Stomach (tissue), 9 donors: ENCODE data around the gene UGT8. TPM values are rescaled to one million over a fixed set of nuclear protein-coding genes. Genes with fewer than 3 reads are reported as not detected.

ENCODE experiments used
- DNase-seq, 2 donors: peaks; one replicate each; pipeline versions ENCODE4 v3.0.0 to v3.0.0-alpha.2; 2013 to 2019
- H3K27ac ChIP-seq, 5 donors: fragments of 200-600 bp in 4 of 5; sonication (generic) in 4 of 5; one replicate each; pipeline ENCODE4 v1.5.1; 2013 to 2019; ENCODE audit warnings: mild to moderate bottlenecking in 1 of 5, moderate library complexity in 1 of 5
- H3K27me3 ChIP-seq, 3 donors: fragments of 200-600 bp; sonication (generic); one replicate each; pipeline ENCODE4 v1.5.1; 2017 to 2019; ENCODE audit warnings: mixed run types in 1 of 3
- H3K36me3 ChIP-seq, 4 donors: fragments of 200-600 bp; sonication (generic); 1 replicate in 3 of 4; 2 replicates in 1 of 4; pipeline ENCODE4 v1.5.1; 2016 to 2019
- H3K4me1 ChIP-seq, 4 donors: fragments of 200-600 bp; sonication (generic); one replicate each; pipeline ENCODE4 v1.5.1; 2016 to 2019
- H3K4me3 ChIP-seq, 4 donors: fragments of 200-600 bp; sonication (generic) in 3 of 4; one replicate each; pipeline ENCODE4 v1.5.1; 2016 to 2019; ENCODE audit warnings: mild to moderate bottlenecking in 1 of 4
- H3K9me3 ChIP-seq, 4 donors: fragments of 200-600 bp; sonication (generic); one replicate each; pipeline ENCODE4 v1.5.1; 2016 to 2019
- CTCF ChIP-seq, 7 experiments: fragments of 450-650 bp in 4 of 7; fragments of 200-600 bp in 3 of 7; sonication (generic) in 3 of 7; IDR thresholded peaks; one replicate each; pipeline ENCODE4 v1.5.1; 2016 to 2019; ENCODE audit warnings: antibody characterized with exemption in 7 of 7, control low read depth in 2 of 7, mild to moderate bottlenecking in 1 of 7
- EP300 ChIP-seq: sonication (generic); formaldehyde crosslinking; IDR thresholded peaks from one replicate; pipeline ENCODE4 v1.6.1; 2017; ENCODE audit warnings: antibody characterized with exemption
- POLR2A ChIP-seq, 4 donors: fragments of 450-650 bp; IDR thresholded peaks; one replicate each; pipeline ENCODE4 v1.6.1; 2016; ENCODE audit warnings: antibody characterized with exemption in 4 of 4, control low read depth in 2 of 4, mild to moderate bottlenecking in 1 of 4, moderate library complexity in 1 of 4
- POLR2AphosphoS5 ChIP-seq, 3 donors: sonication (generic); formaldehyde crosslinking; IDR thresholded peaks; one replicate each; pipeline ENCODE4 v1.6.1; 2016; ENCODE audit warnings: antibody characterized with exemption in 3 of 3
- WGBS, 5 donors: extraction: QIAGEN DNeasy Blood & Tissue Kit in 3 of 5; methylation state at CpG; one replicate each; pipeline versions ENCODE4 v1.1.5 to v1.1.7; 2013 to 2018; 5-methylcytosine and 5-hydroxymethylcytosine counted together
- intact Hi-C: fragments of 100-400 bp; cut with DNase I; formaldehyde crosslinking; loops from one replicate; pipeline ENCODE4 v1.15.1; 2023; ENCODE audit warnings: low total_unique reads
- polyA plus RNA-seq, 3 donors: library from polyadenylated mRNA; stranded (reverse); fragments of 200-250 nt; gene quantifications; one replicate each; pipeline ENCODE4 v1.2.3, GENCODE V29; 2013
- total RNA-seq, 5 donors: library from RNA; depleted of rRNA; stranded (reverse); fragments of >200 nt; gene quantifications; one replicate each; pipeline versions ENCODE4 v1.1.0 to v1.2.3, GENCODE V29; 2014 to 2016
- donor health status: healthy with polysubstance abuse.
- donor health status: Bipolar disorder and iron deficiency.
- donor health status: healthy.

Gene UGT8
- total and polyA plus RNA-seq, 8 donors, result 1.2 to 42.6 (median 8.0) TPM

- WGBS, 5 donors, result 2 to 6% (median 3%) methylated on average over 1 of the region's 1 CpG
- H3K4me1 ChIP-seq, result peaks cover 0 to 4% (median 0%) of the 10 kb centered on the region in 4 donors
- no peaks in the 10 kb centered on the region for H3K9me3 ChIP-seq
- no peak for TF ChIP-seq EP300
- TF ChIP-seq CTCF (IDR thresholded peaks at IDR 0.05), result peak in 4 of 7 experiments; percentile 15 to 50 (median 43)
- intact Hi-C loops, result no loop called here
- peak in 1 of 2 donors; percentile 59 for DNase-seq
- no peaks in the 10 kb centered on the region for H3K36me3 ChIP-seq
- no peaks in the 10 kb centered on the region for H3K27me3 ChIP-seq
- no peak overlapping the region for H3K4me3 ChIP-seq
- H3K27ac ChIP-seq, result no peak overlapping the region
Observed at GRCh38 chr4:114694770-114695169, 96.2 kb downstream of the UGT8 start.

GRCh38 chr4:114698231-114698630 is 99.6 kb downstream of the UGT8 start:
- no peak overlapping the region for H3K4me3 ChIP-seq
- H3K4me1 ChIP-seq, result peaks cover 0 to 5% (median 0%) of the 10 kb centered on the region in 4 donors
- DNase-seq, result no peak
- intact Hi-C loops, result no loop called here
- no peaks in the 10 kb centered on the region for H3K9me3 ChIP-seq
- 28 to 47% (median 35%) methylated on average over 4 of the region's 4 CpGs for WGBS, 5 donors
- no peaks in the 10 kb centered on the region for H3K27me3 ChIP-seq
- no peak for TF ChIP-seq POLR2AphosphoS5 (IDR thresholded peaks at IDR 0.05)
- no peak for TF ChIP-seq EP300
- no peak for TF ChIP-seq CTCF (IDR thresholded peaks at IDR 0.05)
- no peak for TF ChIP-seq POLR2A (IDR thresholded peaks at IDR 0.05)
- H3K27ac ChIP-seq, result no peak overlapping the region
- H3K36me3 ChIP-seq, result no peaks in the 10 kb centered on the region

DNA sequence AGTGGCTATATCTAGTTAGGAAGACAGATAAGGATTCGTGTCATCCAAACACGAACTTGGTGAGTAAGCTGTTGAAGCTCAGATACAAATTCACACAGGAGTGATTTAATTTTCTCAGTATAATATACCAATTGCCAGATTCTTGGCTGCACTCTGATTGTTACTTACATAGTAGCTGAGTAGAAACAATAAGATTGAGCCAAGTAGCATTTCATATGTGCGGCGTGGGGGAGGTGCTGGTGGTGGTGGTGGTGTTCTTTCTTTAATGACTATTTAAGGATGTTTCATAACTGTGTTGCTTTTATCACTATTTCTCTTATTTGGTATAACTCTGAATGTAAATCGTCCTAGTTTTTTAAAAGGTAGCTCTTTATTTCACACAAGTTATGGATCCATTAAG is 102.9 kb downstream of the UGT8 start:
- DNase-seq, result peak in 1 of 2 donors; percentile 14
- Histone ChIP-seq H3K27ac (no peak overlapping the region), H3K4me3 (no peak overlapping the region), H3K36me3 (no peaks in the 10 kb centered on the region), H3K9me3 (no peaks in the 10 kb centered on the region), H3K4me1 (peaks cover 0 to 5% (median 0%) of the 10 kb centered on the region in 4 donors), H3K27me3 (no peaks in the 10 kb centered on the region)
- intact Hi-C loops, result no loop called here
- TF ChIP-seq POLR2AphosphoS5 (IDR thresholded peaks at IDR 0.05) (no peak), POLR2A (IDR thresholded peaks at IDR 0.05) (no peak), EP300 (no peak), CTCF (IDR thresholded peaks at IDR 0.05) (no peak)
- WGBS, 5 donors, result 31 to 62% (median 46%) methylated on average over 5 of the region's 5 CpGs

DNA sequence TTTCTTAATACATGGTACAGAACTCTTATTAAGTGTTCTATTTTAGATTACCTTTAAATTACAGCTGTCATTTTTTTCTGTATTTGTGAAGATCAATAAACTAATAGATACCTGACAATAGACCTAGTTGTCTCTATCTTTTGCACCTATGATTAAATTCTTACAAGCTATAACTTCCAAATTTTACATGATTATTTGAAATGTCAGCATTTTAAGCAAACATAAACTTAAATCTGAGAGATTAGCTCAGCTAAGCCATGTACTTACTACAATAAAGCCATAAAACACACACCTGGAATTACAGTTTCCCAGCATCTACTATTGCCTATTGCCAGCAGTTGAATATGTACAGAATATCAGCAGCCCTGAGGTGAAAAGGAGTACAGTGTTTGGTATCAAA is 118.8 kb downstream of the UGT8 start:
- H3K27ac ChIP-seq, result no peak overlapping the region
- no peaks in the 10 kb centered on the region for H3K36me3 ChIP-seq
- intact Hi-C loops, result no loop called here
- H3K4me3 ChIP-seq, result no peak overlapping the region
- no peak for TF ChIP-seq CTCF (IDR thresholded peaks at IDR 0.05)
- TF ChIP-seq POLR2A (IDR thresholded peaks at IDR 0.05), result no peak
- TF ChIP-seq POLR2AphosphoS5 (IDR thresholded peaks at IDR 0.05), result no peak
- TF ChIP-seq EP300, result no peak
- H3K4me1 ChIP-seq, result no peaks in the 10 kb centered on the region
- H3K27me3 ChIP-seq, result no peaks in the 10 kb centered on the region
- DNase-seq, result no peak
- no peaks in the 10 kb centered on the region for H3K9me3 ChIP-seq
